ENCODE measurements around the gene HPCAL1.

DNA sequence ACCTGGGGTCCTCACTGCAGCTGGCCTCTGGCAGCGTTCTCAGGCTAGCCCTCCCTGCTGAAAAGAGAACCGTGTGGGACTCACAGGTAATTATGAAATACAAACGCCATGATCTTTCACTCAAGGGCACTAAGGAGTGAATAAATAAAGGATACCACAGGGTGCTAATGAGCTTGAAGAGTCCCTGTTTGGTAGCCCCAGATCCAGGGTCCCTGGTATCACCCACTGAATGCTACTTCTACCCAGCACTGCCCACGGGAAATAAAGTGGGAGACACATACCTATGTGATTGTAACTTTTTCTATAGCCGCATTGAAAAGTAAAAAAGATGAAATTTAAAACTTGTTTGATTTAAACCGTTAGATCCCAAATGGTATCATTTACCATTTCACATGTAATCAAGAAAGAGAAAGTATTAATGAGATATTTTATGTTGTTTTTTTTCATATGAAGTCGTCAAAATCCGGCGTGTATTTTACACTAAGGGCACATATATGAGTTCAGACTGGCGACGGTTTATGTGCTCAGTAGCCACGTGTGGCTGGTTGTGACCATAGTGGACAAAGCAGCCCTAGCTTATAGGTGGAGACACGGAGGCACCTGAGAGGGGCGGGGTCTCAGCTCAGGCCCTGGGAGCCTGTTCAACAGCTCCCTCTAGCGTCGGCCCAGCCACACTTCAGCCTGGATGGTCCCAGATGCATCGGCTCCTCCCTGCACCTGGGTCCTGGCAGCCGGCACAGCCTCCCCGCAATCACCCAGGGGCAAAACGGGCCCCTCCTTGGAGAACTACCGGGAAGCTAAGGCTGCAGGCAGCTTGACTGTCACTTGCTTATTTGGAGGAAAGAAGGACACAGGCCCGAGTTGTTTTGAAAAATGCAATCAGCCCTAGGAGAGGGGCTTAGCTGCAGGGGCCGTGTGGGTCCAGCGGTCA lies 106.2 kb downstream of the HPCAL1 start:
- TF ChIP-seq CTCF (IDR thresholded peaks at IDR 0.05), result peak; percentile 91 to 96 (median 93)
- TF ChIP-seq POLR2A (IDR thresholded peaks at IDR 0.05), result no peak
